Fibroblast of skin of right biceps (primary cell): ENCODE measurements around the gene HAPLN1.
A peak's percentile ranks its signal among the peaks of the same experiment; 100 is the strongest.
"Not testable (repeated sequence)": the region's sequence is repeated elsewhere in the genome, so short reads cannot be mapped to it uniquely, and the experiment has no call there.

Experiments
- DNase-seq: peaks from one replicate; pipeline ENCODE4 v3.0.0-alpha.2; 2013

Gene HAPLN1

DNA sequence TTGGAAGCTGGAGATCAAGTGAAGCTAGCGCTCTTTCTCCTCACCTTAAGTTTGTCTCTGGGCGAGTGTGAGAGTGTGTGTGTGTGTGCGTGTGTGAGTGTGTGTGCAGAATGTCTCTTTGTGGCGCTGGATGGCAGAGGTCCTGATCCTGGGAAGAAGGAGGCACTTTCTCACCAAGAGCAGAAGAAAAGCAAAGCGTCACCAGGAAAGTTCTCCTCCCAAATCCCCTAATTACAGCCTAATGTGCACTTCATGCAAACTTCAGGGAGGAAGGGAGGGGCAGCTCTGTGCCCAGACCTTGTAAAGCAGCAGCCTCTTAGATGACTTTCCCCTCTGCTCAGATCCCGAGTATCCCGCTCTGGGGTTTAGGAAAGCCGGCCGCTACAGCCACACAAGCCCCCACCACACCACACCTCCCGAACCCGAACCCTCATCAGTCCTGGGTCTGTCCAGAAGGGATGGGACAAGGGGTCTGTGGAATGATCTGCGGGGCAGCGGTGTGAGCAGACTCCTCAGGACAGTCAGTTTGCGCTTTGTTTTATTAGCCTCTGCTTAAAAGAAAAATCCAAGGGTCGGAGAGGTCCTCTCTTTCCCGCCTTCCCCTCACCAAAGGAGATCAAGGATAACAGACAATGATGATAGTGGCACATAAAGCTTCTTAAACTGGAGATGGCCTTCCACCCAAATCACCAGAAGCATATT is at the start of gene HAPLN1:
Gene HAPLN1 (minus strand): TSS at position 20 of the 702 bp plus-strand sequence. CDS start 47,332 bp downstream, outside the sequence.
- DNase-seq = peak; percentile 68

DNA sequence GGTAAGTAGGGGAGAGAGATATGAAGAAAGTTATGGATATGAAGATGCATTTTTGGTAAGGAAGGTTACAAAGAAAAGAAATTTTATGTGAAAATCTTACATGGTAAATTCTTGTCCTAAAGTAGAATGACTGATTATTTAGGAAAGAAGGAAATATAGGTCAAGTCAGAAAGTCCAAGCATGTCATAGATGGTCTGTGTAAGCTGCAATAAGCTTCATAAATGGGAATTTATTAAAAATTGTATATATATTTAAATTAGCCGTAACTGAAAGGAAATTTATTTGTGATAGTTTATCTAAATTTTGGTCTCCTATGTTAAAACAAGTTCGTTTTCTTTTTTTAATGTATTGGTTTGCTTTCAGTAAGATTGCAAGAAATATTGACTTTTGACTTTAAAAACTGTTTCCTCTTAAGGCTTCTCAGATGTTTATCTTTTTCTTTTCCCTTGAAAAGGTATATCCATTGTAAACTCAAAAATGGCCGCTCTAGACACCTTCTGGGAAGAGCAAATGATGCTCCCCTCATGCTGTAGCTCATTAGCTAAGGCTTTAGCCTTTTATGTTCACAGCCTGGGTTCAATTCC is 46.8 kb upstream of the HAPLN1 start:
- DNase-seq = peak; percentile 15

DNA sequence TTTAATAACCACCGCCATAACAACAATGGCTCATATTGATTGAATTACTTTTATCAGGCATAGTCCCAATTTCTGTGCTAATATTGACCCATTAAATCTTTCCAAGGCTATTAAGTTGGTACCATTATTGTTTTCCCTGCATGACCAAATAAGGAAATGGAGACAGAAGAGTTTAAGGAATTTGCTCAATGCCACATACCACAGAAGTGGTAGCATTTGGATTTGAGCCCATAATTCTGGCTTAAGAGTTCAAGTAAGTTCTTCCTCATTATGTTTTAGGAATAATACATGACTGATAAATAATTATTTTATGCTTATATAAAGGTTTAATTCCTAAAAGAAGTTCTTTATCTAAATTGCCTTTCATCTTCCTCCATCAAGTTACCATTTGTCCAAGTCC is 43.4 kb upstream of the HAPLN1 start:
- DNase-seq = peak; percentile 27

DNA sequence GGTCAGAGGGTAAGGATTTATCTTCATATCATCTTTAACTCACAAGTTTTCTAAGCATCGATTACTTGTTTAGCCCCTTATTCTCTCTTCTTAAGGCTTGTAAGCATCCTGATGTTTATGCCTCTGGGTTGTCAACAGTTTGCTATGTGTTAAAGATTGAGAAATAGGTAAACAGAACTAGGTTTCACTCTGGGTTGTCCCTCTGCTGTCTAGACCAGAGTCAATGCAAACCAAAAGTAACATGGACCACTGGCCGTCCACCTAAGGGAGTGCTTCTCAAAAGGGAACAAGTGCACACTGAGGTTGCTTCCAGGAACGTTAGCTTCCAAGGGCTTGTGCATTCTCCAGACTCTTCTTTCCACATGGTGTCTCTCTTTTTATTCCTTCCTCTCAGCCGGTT is 39.9 kb upstream of the HAPLN1 start:
- no peak for DNase-seq

DNA sequence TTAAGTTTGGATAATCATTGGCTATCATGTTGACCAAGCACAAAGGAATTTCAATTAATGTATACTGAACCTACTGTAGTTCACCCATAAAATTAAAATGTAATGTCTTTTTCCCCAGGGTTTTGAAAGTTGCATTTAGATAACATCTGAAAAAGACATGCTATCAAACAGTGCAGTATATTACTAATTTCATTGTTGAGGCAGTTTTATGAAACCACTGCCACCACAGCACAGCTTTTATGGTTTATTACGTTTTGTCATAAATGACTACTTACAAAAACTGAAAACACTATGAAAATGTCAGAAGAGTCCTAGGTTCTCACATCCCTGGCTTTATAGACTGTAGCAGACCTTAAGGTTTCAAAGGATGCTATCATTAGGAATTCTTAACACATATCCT is 32.0 kb upstream of the HAPLN1 start:
- DNase-seq = peak; percentile 46

DNA sequence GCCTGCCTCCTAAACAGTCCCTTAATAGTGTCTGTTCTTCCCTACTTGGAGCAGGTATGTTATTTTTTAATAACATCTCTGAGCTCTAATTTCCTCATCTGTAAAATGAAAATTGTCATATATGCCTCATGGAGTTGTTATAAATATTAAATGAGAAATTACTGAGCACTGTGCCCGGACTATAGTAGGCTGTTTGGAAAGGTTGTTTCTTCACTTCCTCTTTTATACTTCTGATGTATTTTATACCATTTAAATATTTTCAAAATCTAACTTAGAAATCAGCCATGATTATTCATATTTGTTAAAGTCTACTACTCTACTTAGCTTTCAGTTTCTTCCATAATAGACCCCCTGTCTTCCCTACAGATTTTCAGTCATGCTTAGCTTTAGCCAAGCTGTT is 30.5 kb upstream of the HAPLN1 start:
- no peak for DNase-seq

DNA sequence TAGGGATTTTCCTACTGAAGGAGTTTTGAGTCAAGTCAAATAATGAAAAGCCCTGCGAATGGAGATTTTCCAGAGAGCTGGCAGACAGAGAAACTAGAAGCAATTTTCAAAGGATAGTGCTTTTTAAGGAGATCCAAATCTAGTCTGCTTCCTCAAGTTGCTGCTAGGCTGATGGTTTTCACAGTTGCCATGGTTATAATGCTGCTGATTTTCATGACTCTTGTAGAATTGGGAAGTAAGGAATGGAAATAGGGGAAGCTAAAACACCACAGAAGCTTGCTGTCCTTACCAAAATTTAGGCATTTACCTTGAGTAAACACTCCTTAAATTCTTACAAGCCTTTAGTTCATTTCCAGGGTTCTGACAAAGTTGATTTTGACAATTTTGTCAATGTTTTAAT is 30.1 kb upstream of the HAPLN1 start:
- DNase-seq = no peak

DNA sequence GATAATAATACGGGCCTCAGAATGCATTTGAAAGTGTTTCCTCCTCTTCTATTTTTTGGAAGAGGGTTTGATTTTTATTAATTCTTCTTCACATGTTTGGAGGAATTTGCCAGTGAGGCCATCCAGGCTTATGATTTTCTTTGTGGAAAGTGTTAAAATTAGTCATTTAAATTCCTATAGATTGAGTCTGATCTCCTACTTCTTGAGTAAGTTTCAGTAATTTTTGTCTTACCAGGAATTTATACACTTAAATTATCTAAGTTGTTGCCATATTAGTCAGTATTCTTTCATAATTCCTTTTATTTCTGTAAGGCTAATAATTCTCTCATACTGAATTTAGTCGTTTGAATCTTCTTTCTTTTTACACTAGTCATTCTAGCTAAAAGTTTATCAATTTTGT is 25.2 kb upstream of the HAPLN1 start:
- DNase-seq = peak; percentile 78

DNA sequence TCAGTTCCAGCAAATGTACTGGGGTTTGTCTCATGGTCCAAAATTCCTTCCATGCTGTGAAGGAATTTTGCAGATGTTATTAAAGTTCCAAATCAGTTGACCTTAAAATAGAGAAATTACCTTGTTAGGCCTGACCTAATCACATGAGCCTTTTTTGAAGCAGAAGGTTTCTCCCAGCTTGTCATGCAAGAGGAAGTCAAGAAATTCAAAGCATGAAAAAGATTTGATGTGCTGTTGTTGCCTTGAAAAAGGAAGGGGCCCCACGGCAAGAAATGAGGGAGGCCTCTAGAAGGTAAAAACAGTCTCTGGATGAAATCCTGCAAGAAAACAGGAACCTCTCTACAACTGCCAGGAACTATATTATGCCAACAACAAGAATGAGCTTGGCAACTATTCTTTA is 24.2 kb upstream of the HAPLN1 start:
- DNase-seq = peak; percentile 59

DNA sequence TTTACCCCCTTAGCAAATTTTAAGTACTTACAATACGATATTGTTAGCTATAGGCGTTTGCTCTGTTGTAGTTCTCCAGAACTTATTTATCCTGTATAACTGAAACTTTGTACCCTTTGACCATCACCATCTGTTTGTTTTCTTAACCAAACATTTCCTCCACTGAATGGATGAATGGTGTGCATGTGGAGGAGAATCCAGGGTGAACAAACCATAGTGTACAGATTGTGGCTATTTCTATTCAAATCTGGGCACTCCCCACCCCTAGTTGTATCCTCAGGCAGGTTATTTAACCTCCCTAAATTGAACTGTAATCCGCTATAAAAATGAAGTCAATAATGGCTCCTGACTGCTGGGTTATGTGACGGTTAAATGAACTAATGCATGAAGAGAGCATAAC is 21.4 kb upstream of the HAPLN1 start:
- DNase-seq = no peak

DNA sequence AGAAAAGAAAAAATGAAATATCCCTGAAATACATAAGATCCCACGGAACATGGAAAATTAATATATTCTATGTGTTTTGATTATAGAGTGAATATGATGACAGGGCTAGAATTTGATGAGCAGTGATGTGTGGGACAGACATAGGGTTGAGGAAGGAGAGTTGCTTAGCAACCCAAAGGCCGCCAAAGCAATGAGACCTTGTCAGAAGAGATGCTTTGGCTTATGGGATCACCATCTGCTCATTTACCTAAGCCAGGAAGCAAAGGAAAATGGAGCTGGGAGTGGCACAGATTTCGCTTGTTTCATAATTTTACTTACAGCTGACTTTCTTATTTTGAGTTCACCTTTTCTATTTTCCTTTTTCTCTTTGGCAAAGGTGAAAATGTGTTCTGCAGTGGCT is 20.9 kb upstream of the HAPLN1 start:
- no peak for DNase-seq

DNA sequence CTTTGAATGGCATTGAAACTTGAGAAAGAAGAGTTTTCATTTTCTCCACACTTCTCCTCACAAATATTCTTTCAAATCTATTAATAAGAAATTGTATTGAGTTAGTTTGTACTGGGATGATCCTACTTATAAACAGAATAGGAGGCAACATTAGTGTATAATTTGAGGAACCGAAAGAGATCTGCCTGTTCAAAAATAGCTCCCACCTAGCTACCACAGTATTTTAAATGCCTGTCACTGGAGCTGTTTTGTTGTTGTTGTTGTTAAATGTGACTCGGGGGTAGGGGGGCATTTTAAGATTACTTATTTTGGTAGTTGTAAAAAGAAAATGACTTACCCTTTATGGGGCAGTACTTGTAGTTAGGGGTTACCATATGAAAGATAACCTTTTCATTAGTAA is 20.1 kb upstream of the HAPLN1 start:
- DNase-seq = no peak

DNA sequence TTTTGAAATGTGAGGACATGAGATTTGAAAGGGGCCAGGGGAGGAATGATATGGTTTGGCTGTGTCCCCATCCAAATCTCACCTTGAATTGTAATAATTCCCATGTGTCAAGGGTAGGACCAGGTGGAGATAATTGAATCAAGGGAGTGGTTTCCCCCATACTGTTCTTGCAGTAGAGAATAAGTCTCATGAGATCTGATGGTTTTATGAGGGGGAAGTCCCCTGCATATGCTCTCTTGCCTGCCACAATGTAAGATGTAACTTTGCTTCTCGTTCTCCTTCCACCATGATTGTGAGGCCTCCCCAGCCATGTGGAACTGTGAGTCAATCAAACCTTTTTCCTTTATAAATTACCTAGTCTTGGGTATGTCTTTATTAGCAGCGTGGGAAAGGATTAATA is 15.5 kb upstream of the HAPLN1 start:
- not testable (repeated sequence) for DNase-seq

DNA sequence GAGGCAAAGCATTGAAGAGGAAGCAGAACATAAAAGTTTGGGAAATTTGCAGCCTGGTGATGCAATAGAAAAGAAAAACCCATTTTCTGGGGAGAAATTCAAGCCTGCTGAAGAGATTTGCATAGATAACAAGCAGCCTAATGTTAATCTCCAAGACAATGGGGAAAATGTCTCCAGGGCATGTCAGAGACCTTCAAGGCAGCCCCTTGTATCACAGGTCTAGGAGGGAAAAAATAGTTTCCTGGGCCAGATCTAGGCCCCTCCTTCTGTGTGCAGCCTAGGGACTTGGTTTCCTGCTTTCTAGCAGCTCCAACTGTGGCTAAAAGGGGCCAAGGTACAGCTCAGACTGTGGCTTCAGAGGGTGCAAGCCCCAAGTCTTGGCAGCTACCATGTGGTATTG is 14.4 kb upstream of the HAPLN1 start:
- DNase-seq = not testable (repeated sequence)

DNA sequence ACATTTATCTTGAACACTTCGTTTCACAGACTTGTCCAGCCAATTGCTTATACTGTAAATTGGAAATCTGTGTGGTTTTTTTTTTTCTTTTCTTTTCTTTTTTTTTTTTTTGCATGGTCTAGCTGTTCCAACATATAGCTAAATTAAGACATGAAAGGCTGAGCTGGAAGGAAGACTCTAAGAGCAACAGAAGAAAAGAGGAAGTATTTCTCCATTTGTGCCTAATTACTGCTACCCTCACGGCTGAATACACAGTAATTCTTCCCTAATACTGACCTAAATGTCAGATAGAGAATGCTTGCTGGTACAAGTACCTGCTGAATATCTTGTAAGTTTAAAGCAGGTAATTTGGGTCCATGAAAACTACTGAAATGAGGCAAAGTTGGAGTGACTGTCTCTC is 11.0 kb upstream of the HAPLN1 start:
- no peak for DNase-seq

DNA sequence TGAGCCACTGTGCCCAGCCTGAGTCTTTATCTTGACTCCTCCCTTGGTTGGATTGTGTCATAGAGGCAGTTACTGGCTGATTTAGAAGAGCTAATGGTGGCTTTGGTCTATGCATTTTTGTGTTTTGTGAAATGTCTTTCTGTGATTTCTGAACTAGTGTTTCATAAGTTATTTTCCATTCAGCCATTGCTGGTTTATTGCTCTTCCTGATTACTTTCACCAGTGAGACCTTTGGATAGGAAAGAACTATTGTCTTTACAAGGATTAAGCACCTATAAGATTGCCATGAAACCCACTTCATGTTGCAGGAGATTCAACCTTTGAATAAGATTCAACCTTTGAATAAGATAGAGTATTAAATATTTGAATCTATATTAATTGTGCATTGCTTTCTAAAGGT is 8.7 kb upstream of the HAPLN1 start:
- no peak for DNase-seq

DNA sequence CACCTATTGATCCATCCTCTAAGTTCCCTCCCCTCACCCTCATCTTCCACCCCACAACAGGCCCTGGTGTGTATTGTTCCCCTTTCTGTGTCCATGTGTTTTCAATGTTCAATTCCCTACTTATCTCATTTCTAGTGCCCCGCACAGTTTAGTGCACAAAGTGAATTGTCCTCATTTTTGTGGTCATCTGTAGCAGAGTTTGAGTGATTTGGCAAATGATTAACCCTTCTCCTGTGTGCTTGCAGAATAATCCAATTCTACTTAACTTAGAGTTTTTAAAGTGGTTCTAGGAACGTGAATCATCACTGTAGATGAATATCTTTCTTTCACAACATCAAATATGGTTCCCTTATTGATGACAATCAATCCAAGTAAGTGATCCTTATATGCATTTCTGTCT is 6.3 kb upstream of the HAPLN1 start:
- DNase-seq = peak; percentile 85

DNA sequence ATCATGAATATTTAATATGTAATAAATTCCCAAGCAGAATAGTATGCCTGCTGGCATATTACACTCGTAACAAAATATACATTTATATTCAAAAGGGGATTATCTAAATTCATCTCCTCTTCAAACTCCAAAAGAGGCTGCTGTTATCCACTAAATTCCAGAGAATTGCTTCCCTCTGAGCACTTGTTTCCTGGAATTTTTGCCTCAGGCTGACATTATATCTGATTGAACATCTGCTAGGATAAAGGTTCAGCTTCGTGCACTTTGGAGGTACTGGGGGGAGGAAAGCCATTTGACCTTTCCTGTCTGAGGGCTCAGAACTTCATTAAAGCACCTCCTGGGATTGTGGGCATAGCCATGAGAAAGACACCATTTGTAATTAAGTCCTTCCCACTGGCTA is 4.3 kb upstream of the HAPLN1 start:
- peak; percentile 18 for DNase-seq

DNA sequence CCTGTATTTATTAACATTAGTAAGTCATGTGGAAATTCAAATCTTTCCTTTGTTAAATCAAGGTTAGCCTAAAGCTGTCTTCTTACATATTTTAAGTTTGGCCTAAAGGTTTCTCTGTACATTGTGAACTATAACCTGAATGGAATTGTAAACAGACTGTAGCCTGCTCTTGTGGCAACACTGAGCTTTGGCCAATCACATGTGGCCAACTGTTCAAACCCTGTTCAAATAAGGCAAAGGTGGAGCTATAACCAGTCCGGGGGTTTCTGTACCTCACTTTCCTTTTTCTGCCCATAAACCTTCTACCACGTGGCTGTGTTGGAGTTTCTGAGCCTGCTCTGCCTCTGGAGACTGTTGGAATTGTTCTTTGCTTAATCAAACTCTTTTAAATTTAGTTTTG is 3.3 kb upstream of the HAPLN1 start:
- DNase-seq = no peak

DNA sequence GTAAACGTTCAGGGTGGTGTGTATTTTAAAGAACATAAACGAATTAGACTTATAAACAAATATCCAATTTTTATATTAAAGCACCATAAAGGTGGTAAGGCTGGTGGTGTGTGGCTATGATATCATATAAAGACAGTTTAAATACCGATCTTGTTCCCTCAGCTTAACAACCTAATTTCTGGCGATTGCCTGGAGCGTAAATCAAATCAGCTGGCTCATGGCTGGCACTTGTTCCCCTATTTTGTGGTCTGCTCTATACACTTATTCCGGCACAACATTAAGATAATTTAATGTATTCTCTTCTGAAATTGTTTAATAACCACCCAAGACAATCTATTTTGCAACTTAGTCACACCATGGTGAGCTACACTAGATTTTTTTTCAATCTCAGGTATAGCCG is 2.4 kb upstream of the HAPLN1 start:
- DNase-seq = no peak

DNA sequence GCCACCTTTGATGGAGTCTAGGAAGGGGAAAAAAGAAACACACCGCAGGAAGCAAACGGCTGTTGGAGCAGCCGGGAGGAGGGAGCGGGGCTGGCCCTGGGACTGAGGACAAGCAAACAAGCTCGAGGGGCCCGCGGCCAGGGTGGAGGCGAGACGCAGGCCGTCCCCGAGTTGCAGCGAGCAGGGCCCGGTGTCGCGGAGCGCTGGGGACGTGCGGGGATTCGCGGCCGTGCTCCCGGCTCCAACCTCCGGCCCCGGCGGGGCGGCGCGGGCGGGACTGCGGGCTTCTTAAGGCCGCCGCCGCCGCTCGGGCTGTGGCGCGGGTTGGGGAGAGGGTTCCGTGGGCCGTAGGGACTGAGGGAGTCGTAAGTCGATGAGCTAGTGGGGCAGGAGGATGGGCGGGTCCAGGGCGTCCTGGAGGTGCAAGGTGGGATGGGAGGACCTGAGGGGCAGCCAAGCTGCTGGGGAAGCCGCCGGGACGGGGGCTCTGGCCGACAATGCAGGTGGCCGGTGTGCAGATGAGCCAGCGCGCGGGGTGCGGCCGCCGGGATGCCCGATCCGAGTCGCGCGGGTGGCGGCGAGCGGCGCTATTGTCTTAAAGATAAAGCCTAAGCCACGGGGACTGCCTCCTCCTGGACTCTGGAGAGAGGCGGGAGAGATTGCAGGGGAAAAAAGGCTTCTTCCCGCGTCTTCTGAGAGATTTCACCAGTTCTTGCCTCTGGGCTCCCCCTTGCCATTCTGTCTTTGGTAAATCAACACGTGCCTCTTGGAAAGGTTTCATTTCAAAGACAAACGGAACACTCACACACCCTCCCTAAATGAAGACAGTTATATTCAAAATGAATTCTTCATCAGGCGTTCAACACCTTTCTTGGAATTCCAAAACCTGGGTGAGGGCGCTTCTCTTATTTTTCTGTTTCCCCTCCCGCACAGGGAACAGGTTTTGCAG is 1.6 kb upstream of the HAPLN1 start:
- peak; percentile 88 for DNase-seq

DNA sequence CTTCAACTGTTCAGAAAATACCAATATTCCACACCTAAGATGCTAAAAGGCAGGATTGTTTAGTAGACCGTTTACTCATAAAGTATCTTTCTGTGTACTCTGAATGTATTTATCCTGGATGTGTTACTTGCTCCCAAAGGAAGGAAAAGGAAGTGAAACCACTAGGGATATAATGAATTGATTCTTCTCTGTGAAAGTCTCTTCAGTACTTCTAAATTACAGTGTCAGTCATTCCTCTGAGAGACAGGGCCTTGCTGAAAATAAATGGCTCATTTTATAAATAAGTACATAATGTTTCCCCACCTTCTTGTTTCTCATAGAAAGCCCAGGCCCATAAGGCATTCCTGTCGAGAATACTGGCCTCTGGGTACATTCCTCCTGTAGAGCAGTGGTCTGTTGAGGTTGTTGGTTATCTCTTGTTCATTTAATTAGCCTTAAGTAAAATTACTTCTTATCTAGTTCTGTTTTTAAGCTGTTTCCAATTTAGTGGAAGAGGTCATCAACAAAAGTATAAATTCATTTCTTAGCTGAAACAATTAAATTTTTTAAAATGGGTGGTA is 1.6 kb downstream of the HAPLN1 start:
- DNase-seq = no peak

DNA sequence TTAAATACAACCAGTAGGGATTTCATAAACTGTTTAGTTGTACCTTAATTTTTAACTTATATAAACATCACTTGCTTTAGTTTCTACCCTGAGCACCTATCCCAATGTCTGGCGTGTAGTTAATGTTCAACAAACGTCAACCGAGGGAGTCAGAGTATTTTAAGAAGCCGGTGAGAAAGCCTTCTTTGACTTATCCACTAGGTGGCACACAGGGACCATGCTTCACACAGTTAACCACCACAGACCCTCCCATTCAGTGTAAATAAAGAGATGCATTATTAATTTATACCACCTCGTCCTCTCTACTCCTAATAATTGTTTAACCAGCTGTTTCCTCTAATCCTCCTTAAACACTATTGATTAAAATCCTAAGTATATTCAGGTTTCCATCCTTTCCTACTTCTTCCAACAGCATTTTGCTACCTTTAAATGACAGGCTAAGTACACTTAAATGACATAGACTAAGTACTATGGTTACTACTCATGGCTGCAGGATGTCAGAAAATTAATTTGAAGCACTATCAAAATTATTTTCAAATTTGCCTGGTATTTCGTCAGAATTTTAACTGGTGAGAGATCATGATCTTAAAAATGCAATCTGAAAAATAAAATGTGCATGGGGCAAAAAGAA is 2.3 kb downstream of the HAPLN1 start:
- DNase-seq = peak; percentile 73
